NB4 (cell line): Measurements from ENCODE around the gene SCN2B.
A peak's percentile ranks its signal among the peaks of the same experiment; 100 is the strongest.

Source experiments
- DNase-seq: peaks from one replicate; pipeline ENCODE4 v3.0.0; 2010; ENCODE audit warnings: low read depth
- H3K4me3 ChIP-seq: one replicate; pipeline ENCODE4 v1.5.1; 2011; ENCODE audit warnings: mild to moderate bottlenecking, low read depth, low read length, moderate library complexity
- MYC ChIP-seq: IDR thresholded peaks from 2 replicates; pipeline ENCODE4 v1.6.1; 2011; ENCODE audit warnings: low read depth, low read length
- POLR2A ChIP-seq: IDR thresholded peaks from 2 replicates; pipeline ENCODE4 v1.6.1; 2011; ENCODE audit warnings: mild to moderate bottlenecking; ENCODE audit not compliant: insufficient read length; ENCODE audit errors: extremely low read depth
- TF ChIP-seq, protein P1 (sequence below): IDR thresholded peaks from one replicate; pipeline ENCODE4 v1.5.1; 2012; ENCODE audit warnings: low read depth, low read length
- TF ChIP-seq, protein P2 (sequence below): IDR thresholded peaks from 2 replicates; pipeline ENCODE4 v1.6.1; 2011; ENCODE audit warnings: low read depth, low read length

SCN2B gene

GRCh38 chr11:118148856-118149255 lies 27.6 kb downstream of the SCN2B start:
- no peak overlapping the region for H3K4me3 ChIP-seq
- TF ChIP-seq, protein P1, sequence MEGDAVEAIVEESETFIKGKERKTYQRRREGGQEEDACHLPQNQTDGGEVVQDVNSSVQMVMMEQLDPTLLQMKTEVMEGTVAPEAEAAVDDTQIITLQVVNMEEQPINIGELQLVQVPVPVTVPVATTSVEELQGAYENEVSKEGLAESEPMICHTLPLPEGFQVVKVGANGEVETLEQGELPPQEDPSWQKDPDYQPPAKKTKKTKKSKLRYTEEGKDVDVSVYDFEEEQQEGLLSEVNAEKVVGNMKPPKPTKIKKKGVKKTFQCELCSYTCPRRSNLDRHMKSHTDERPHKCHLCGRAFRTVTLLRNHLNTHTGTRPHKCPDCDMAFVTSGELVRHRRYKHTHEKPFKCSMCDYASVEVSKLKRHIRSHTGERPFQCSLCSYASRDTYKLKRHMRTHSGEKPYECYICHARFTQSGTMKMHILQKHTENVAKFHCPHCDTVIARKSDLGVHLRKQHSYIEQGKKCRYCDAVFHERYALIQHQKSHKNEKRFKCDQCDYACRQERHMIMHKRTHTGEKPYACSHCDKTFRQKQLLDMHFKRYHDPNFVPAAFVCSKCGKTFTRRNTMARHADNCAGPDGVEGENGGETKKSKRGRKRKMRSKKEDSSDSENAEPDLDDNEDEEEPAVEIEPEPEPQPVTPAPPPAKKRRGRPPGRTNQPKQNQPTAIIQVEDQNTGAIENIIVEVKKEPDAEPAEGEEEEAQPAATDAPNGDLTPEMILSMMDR = no peak
- TF ChIP-seq, protein P2, sequence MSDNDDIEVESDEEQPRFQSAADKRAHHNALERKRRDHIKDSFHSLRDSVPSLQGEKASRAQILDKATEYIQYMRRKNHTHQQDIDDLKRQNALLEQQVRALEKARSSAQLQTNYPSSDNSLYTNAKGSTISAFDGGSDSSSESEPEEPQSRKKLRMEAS = no peak
- TF ChIP-seq POLR2A (no peak), MYC (no peak)
- DNase-seq = no peak

GRCh38 chr11:118148240-118148639 lies 28.2 kb downstream of the SCN2B start:
- TF ChIP-seq MYC (no peak), POLR2A (no peak)
- TF ChIP-seq, protein P1 = no peak
- TF ChIP-seq, protein P2 = no peak
- DNase-seq = no peak
- H3K4me3 ChIP-seq = no peak overlapping the region

GRCh38 chr11:118147502-118147901 lies 28.9 kb downstream of the SCN2B start:
- peak; percentile 43 for DNase-seq
- no peak for TF ChIP-seq POLR2A
- TF ChIP-seq, protein P1 = no peak
- TF ChIP-seq, protein P2 = no peak
- H3K4me3 ChIP-seq = no peak overlapping the region

- DNase-seq = no peak
- no peak overlapping the region for H3K4me3 ChIP-seq
- TF ChIP-seq MYC (no peak), POLR2A (no peak)
- TF ChIP-seq, protein P2 = no peak
- TF ChIP-seq, protein P1 = no peak
These were observed 29.9 kb downstream of the SCN2B start for GRCh38 chr11:118146554-118146953.

DNA sequence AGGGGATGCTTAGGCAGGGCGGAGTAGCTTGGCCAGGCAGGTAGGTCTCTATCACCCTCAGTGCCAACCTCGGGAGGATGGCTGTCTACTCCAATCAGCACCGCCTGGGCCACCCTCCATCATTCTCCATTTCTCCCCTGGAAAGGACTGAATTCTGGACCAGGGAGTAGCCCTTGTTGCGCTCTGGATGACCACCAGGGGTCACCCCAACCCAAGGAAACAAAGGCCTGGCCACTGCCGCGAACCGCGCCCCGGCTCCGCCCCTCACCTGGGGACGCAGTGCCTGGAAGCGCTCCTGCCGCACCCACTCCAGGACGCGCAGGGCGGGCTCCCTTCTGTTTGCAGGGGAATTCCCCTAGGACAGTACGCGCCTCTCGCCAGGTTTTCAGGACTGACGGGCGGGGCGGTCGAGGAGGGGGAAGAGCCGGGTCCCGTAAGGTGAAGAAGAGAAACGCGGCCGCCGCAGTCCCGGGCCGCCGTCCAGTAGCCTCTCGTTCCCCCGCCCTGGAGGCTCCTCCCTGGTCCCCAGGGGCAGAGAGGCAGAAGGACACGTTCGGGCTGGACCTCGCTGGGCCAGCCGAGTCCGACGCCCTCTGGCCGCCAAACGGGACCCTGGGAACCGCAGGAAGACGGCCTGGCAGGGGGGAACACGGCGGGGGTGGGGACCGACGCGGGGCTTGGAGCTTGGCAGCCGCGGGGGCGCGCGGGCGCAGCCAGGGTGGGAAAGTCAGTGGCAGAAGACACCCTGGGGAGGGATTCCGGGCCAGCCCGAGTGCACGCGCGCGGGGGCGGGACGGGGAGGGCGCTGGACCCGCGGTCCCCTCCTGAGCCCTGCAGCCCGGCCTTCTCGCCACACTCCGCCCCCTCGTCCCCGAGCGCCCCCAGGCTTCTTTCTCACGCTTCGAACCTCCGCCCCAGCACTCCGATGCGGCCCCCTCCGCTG lies 30.9 kb downstream of the SCN2B start:
- H3K4me3 ChIP-seq = peak overlapping the region; percentile 34
- DNase-seq = peak; percentile 82
- no peak for TF ChIP-seq MYC
- TF ChIP-seq, protein P1 = peak; percentile 89
